Mesendoderm (in vitro differentiated cells): ENCODE results near the gene STRA6.
A peak's percentile ranks its signal among the peaks of the same experiment; 100 is the strongest.

Source experiments
- DNase-seq: peaks from one replicate; pipeline ENCODE4 v3.0.0; 2013
- H2AK5ac ChIP-seq: 2 replicates; pipeline ENCODE4 v1.6.1; 2013; ENCODE audit warnings: low read length, inconsistent platforms
- H2BK120ac ChIP-seq: 2 replicates; pipeline ENCODE4 v1.6.1; 2013; ENCODE audit warnings: low read depth, mild to moderate bottlenecking, low read length, moderate library complexity, mixed read lengths
- H2BK15ac ChIP-seq: replicated peaks from 2 replicates; pipeline ENCODE4 v1.6.1; 2013; ENCODE audit warnings: low read depth, mild to moderate bottlenecking, moderate library complexity
- H2BK5ac ChIP-seq: 2 replicates; pipeline ENCODE4 v1.6.1; 2013; ENCODE audit warnings: low read length, inconsistent platforms
- H3K18ac ChIP-seq: 2 replicates; pipeline ENCODE4 v1.6.1; 2013; ENCODE audit warnings: mild to moderate bottlenecking, low read length, mixed read lengths
- H3K23ac ChIP-seq: one replicate; pipeline ENCODE4 v1.6.1; 2013; ENCODE audit warnings: low read length
- H3K27ac ChIP-seq: 2 replicates; pipeline ENCODE4 v1.5.1; 2013; ENCODE audit warnings: low read depth, mild to moderate bottlenecking, inconsistent platforms, low read length, moderate library complexity
- H3K27me3 ChIP-seq: 2 replicates; pipeline ENCODE4 v1.6.1; 2013; ENCODE audit warnings: low read length, control low read depth, mild to moderate bottlenecking, inconsistent platforms; ENCODE audit not compliant: insufficient read depth, poor library complexity
- H3K36me3 ChIP-seq: 2 replicates; pipeline ENCODE4 v1.6.1; 2013; ENCODE audit warnings: low read length, inconsistent platforms; ENCODE audit not compliant: control insufficient read depth, insufficient read depth
- H3K4ac ChIP-seq: one replicate; pipeline ENCODE4 v1.6.1; 2013; ENCODE audit warnings: low read depth, mild to moderate bottlenecking, low read length, moderate library complexity
- H3K4me1 ChIP-seq: 2 replicates; pipeline ENCODE4 v1.6.1; 2013; ENCODE audit warnings: low read depth, low read length, inconsistent platforms; ENCODE audit not compliant: control insufficient read depth
- H3K4me2 ChIP-seq: 2 replicates; pipeline ENCODE4 v1.6.1; 2013; ENCODE audit warnings: low read length
- H3K4me3 ChIP-seq: 2 replicates; pipeline ENCODE4 v1.5.1; 2013; ENCODE audit warnings: mild to moderate bottlenecking, low read length
- H3K56ac ChIP-seq: one replicate; pipeline ENCODE4 v1.6.1; 2013; ENCODE audit warnings: low read length
- H3K79me1 ChIP-seq: 2 replicates; pipeline ENCODE4 v1.6.1; 2013; ENCODE audit warnings: low read length, inconsistent platforms
- H3K79me2 ChIP-seq: 2 replicates; pipeline ENCODE4 v1.6.1; 2013; ENCODE audit warnings: mild to moderate bottlenecking, low read length; ENCODE audit not compliant: control insufficient read depth, insufficient read depth
- H3K9ac ChIP-seq: 2 replicates; pipeline ENCODE4 v1.6.1; 2013; ENCODE audit warnings: low read length, inconsistent platforms
- H4K5ac ChIP-seq: one replicate; pipeline ENCODE4 v1.6.1; 2013; ENCODE audit warnings: low read length
- H4K8ac ChIP-seq: one replicate; pipeline ENCODE4 v1.6.1; 2013; ENCODE audit warnings: low read depth, mild to moderate bottlenecking, control low read depth, low read length, moderate library complexity
- WGBS: extraction: QIAGEN DNeasy Blood & Tissue Kit; methylation state at CpG from one replicate; pipeline ENCODE4 v1.1.7; 2013; ENCODE audit warnings: low lambda C conversion rate, missing lambda C conversion rate; ENCODE audit not compliant: insufficient coverage; ENCODE audit errors: extremely low coverage; 5-methylcytosine and 5-hydroxymethylcytosine counted together

Gene STRA6

GRCh38 chr15:74200871-74201419, 1.6 kb downstream of the STRA6 start:
- Histone ChIP-seq H4K5ac (no peak overlapping the region), H3K4me3 (no peak overlapping the region), H3K23ac (no peak overlapping the region), H2BK15ac (no peak overlapping the region), H3K79me1 (no peaks in the 10 kb centered on the region), H3K18ac (no peak overlapping the region), H3K56ac (peak overlapping the region; percentile 84), H3K36me3 (no peaks in the 10 kb centered on the region), H2BK120ac (no peak overlapping the region), H3K4me1 (peaks cover 13% of the 10 kb centered on the region), H3K4ac (no peak overlapping the region), H3K9ac (no peak overlapping the region), H3K27ac (no peak overlapping the region), H3K79me2 (no peaks in the 10 kb centered on the region), H2AK5ac (no peak overlapping the region), H2BK5ac (no peak overlapping the region), H3K27me3 (no peaks in the 10 kb centered on the region), H4K8ac (no peak overlapping the region), H3K4me2 (no peak overlapping the region)
- WGBS, result no CpG with 5 or more reads among the region's 8 CpGs
- DNase-seq, result peak; percentile 41

GRCh38 chr15:74200412-74200815, 2.2 kb downstream of the STRA6 start:
- no peak for DNase-seq
- no peaks in the 10 kb centered on the region for H3K36me3 ChIP-seq
- H3K27me3 ChIP-seq, result no peaks in the 10 kb centered on the region
- no peak overlapping the region for H3K4ac ChIP-seq
- no peak overlapping the region for H2AK5ac ChIP-seq
- no peak overlapping the region for H3K18ac ChIP-seq
- H3K79me2 ChIP-seq, result no peaks in the 10 kb centered on the region
- no peak overlapping the region for H2BK120ac ChIP-seq
- no peak overlapping the region for H2BK5ac ChIP-seq
- no peak overlapping the region for H3K4me3 ChIP-seq
- no peak overlapping the region for H3K9ac ChIP-seq
- no peak overlapping the region for H4K8ac ChIP-seq
- no peak overlapping the region for H3K23ac ChIP-seq
- no peak overlapping the region for H4K5ac ChIP-seq
- no peak overlapping the region for H2BK15ac ChIP-seq
- peaks cover 13% of the 10 kb centered on the region for H3K4me1 ChIP-seq
- no peak overlapping the region for H3K56ac ChIP-seq
- H3K4me2 ChIP-seq, result no peak overlapping the region
- no peak overlapping the region for H3K27ac ChIP-seq
- no CpG with 5 or more reads among the region's 1 CpG for WGBS
- no peaks in the 10 kb centered on the region for H3K79me1 ChIP-seq

- Histone ChIP-seq H4K8ac (no peak overlapping the region), H3K4me2 (no peak overlapping the region)
- WGBS, result no CpG with 5 or more reads among the region's 6 CpGs
Observed at GRCh38 chr15:74199297-74199652, 3.3 kb downstream of the STRA6 start.

GRCh38 chr15:74197176-74197965, 5.2 kb downstream of the STRA6 start:
- Histone ChIP-seq H3K23ac (no peak overlapping the region), H3K36me3 (no peaks in the 10 kb centered on the region), H2AK5ac (no peak overlapping the region), H3K56ac (no peak overlapping the region), H4K8ac (no peak overlapping the region), H3K27ac (no peak overlapping the region), H3K27me3 (no peaks in the 10 kb centered on the region), H2BK15ac (no peak overlapping the region), H3K4me2 (no peak overlapping the region), H3K79me2 (no peaks in the 10 kb centered on the region), H3K9ac (no peak overlapping the region), H3K18ac (no peak overlapping the region), H3K79me1 (no peaks in the 10 kb centered on the region), H3K4me1 (peaks cover 3% of the 10 kb centered on the region), H3K4me3 (no peak overlapping the region), H3K4ac (no peak overlapping the region), H2BK120ac (no peak overlapping the region), H2BK5ac (no peak overlapping the region), H4K5ac (no peak overlapping the region)
- WGBS, result no CpG with 5 or more reads among the region's 9 CpGs
- no peak for DNase-seq

More at GRCh38 chr15:74199297-74199652, 3.3 kb downstream of the STRA6 start:
- no peak overlapping the region for H3K9ac ChIP-seq
- H3K36me3 ChIP-seq, result no peaks in the 10 kb centered on the region
- peaks cover 11% of the 10 kb centered on the region for H3K4me1 ChIP-seq
- no peak overlapping the region for H2BK120ac ChIP-seq
- no peak overlapping the region for H4K5ac ChIP-seq
- H3K79me1 ChIP-seq, result no peaks in the 10 kb centered on the region
- no peak overlapping the region for H3K18ac ChIP-seq
- no peak overlapping the region for H3K27ac ChIP-seq
- no peak overlapping the region for H2BK15ac ChIP-seq
- no peak overlapping the region for H3K4me3 ChIP-seq
- no peak overlapping the region for H3K23ac ChIP-seq
- H3K79me2 ChIP-seq, result no peaks in the 10 kb centered on the region
- no peak overlapping the region for H3K56ac ChIP-seq
- no peak overlapping the region for H2BK5ac ChIP-seq
- DNase-seq, result no peak
- no peaks in the 10 kb centered on the region for H3K27me3 ChIP-seq
- no peak overlapping the region for H3K4ac ChIP-seq
- H2AK5ac ChIP-seq, result no peak overlapping the region

- Histone ChIP-seq H3K79me1 (no peaks in the 10 kb centered on the region), H2BK120ac (no peak overlapping the region), H3K9ac (no peak overlapping the region), H2BK5ac (no peak overlapping the region), H3K4me2 (no peak overlapping the region), H3K56ac (no peak overlapping the region), H3K4ac (no peak overlapping the region), H4K8ac (no peak overlapping the region), H3K79me2 (no peaks in the 10 kb centered on the region), H3K23ac (no peak overlapping the region), H3K4me1 (no peaks in the 10 kb centered on the region), H3K27ac (no peak overlapping the region), H3K18ac (no peak overlapping the region), H3K4me3 (no peak overlapping the region), H2BK15ac (no peak overlapping the region), H2AK5ac (no peak overlapping the region), H3K27me3 (no peaks in the 10 kb centered on the region), H4K5ac (no peak overlapping the region), H3K36me3 (no peaks in the 10 kb centered on the region)
- no CpG with 5 or more reads among the region's 7 CpGs for WGBS
- DNase-seq, result no peak
Observed at GRCh38 chr15:74196175-74196574, 6.4 kb downstream of the STRA6 start.
